Myocyte (in vitro differentiated cells): ENCODE data around the gene AP3B2. TPM values are rescaled to one million over a fixed set of nuclear protein-coding genes. Genes with fewer than 3 reads are reported as not detected.

ENCODE experiments used
- DNase-seq: peaks from one replicate; pipeline ENCODE4 v3.0.0-alpha.2; 2012; ENCODE audit warnings: low read depth
- total RNA-seq: library from RNA; depleted of rRNA; stranded (reverse); fragments of >200 nt; gene quantifications from 2 replicates; pipeline ENCODE4 v1.2.3, GENCODE V29; 2014

Gene AP3B2
- total RNA-seq, 1 donor from 2014 or later = not detected

DNA sequence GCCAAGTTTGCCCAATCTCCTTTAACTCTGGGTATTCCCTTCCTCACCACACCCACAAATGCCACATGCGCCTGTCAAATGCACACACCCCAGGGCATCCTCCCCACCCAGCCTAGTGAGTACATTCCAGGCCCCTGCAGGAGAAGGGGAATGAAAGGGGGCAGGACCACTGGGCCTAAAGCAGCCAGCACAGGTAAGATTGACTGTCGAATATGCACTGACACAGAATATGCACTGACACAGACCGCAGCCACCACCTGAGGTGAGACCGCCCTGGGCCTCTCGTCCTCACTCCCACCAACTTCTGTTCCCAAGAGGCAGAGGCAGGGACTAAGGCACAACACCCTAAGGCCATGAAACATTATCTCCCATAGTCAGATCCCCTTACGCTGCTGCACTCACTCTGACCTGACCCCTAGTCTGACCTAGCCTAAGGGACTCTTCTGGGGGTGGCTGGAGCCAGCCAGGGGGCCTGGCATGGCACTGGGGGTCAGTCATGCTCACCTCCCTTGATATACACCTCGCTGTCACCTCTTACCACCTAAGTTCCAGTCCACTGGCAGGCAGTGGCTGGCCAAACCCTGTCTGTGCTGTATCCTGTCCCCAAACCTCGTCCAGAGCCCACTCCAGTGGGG, 10.8 kb downstream of the AP3B2 start:
- DNase-seq = no peak

DNA sequence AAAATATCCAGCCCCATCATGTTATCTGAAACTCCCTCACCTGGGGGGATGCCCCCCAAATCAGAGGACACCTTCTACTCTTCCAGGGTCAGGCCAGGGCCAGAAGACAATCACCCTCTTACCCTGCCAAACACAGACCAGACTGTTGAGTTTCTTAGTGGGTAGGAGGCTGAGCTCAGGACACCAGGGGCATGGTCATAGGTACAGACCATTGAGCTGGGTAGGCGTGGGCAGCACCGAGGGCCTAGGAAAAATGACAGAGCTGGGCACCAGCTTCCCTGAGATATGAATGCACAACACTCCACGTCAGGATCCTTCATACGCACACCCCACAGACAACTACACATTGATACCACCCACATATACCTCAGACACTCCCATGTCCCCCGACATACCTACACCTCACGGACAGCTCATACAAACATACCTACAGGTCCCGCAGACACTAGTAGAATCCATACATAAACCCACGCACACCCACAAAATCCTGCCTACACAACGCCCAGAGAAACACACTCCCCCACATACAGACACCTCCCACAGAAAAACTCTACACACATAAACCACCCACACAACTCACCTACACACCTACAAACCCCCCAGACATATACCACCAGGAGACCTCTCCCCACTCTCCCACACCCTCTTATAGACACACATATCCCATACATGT, 11.8 kb downstream of the AP3B2 start:
- DNase-seq = no peak

DNA sequence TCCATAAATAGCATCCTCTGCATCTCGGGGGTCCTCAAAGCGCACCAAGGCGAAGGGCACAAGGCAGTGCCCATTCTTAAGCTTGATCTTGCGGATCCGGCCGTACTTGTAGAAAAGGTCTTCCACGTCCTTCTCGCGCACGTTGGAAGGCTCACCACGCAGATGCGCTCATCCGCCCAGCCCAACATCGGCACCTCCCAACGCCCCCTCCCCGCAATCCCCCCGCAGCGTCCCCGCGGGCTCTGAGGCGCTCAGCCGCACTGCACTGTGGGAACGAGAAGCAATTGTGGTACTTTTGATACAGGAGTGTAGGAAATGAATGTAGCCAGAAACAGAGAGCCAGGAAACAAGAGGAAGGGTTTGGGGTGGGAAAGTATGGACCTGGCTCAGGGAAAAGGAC, 17.5 kb downstream of the AP3B2 start:
- no peak for DNase-seq

DNA sequence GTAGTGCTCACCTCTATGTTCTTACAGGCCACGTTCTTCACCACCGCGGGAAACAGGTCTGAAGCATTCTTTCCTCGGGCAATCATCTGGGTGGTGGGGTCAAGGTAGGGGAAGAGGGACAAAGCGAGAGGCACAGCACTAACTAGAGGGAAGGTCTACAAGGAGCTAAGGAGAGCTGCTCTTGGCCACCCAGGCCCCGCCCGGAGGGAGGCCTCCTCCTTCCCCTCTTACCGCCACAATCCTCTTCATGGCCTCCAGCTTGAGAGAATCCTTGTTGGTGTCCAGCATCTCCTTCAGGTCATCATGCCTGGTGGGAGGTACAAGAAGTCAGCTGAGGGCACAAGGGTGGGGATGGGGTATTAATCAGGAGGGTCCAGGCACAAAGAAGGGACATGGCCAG, 20.5 kb downstream of the AP3B2 start:
- no peak for DNase-seq

DNA sequence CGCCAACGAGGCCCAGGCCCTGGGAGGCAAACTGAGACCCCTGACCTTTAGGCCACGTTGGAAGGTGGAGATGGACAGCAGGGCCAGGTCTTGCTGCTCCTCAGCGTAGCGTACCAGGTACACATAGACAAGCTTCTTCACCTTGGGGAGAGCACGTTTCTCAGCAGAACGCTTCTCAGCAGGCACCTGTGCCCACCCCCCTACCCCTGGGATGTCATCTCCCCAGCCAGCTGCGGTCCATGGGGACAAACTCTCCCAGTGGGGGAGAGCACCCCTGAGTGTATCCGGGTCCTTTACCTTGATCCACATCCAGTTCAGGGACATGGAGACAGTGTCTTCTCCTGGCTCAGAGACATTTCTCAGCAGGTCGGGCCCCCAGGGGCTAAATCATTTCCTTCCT, 21.0 kb downstream of the AP3B2 start:
- DNase-seq = no peak

DNA sequence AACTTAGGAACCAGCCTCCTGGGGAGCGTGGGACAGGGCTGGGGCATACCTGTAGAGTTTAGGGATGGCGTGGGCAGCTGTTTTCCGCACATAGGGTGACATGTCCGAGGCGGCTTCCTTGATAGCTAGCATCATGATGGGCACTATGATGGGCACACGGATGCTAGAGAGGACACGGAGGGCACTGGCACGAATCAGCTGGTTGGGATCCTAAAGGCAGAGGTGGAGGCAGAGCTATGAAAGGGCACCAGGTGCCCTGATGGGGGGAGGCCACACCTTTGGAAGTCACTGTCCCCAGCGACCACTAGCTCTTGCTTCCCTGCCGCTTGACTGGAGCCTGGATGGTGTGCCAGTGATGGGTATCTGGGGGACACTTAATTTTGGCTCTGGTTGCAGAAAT, 28.3 kb downstream of the AP3B2 start:
- no peak for DNase-seq

GRCh38 chr15:82680200-82681102, 29.2 kb downstream of the AP3B2 start:
- no peak for DNase-seq

DNA sequence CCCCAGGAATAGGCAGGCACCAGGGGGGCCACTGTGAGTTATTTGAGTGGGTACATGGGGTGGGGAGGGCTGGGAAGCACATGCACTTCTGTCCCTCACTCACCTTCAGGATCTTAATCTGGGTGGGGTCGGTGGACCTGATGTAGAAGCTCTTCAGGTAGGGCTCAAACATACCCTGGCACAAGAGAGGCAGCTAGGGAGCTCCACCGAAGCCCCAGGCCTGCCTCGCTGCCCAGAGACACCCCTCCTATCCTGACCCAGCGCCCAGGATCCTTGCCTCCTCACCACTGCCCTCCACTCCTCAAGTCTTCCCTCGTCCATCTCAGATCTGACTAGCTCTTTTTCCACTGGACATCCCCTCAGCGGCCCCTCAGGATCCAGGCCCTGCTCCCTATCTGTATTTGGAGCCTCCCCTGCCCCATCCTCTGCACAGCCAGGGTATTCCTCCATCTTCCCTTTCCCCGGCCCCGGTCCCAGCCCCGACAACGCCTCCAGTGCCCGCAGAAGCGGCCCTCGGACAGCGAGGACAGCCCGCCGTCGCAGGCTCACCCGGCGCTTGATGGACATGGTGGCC, 30.0 kb downstream of the AP3B2 start:
- DNase-seq = no peak

GRCh38 chr15:82677720-82678323, 31.9 kb downstream of the AP3B2 start:
- no peak for DNase-seq

DNA sequence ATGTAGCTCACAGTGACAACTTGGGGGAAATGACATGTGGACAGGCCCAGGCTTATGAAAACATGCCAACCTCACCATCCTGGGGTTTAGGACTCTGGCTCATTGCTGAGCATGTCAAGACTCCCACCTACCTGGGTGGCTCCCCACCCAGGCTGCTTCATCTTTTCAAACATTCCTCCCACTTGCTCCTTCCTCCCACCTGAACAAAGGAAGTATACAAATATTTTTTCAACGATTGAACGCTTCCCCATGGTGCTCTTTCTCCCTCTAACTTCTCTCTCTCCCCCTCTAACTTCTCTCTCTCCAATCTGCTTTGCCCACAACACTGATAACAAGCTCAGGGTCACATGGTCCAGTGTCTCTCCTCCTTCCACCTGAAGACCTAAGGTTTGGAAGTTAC, 34.8 kb downstream of the AP3B2 start:
- DNase-seq = no peak

DNA sequence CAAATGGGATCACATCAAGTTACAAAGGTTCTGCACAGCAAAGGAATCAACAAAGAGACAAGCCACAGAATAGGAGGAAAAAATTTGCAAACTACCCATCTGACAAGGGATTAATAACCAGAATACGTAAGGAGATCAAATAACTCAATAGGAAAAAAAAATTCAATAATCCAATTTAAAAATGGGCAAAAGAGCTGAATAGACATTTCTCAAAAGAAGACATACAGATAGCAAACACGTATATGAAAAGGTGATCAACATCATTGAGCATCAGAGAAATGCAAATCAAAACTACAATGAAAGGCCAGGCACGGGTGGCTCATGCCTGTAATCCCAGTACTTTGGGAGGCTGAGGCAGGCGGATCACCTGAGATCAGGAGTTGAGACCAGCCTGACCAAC, 39.0 kb downstream of the AP3B2 start:
- no peak for DNase-seq

- no peak for DNase-seq
Observed at GRCh38 chr15:82666606-82667005, 43.1 kb downstream of the AP3B2 start.

- DNase-seq = no peak
Observed at GRCh38 chr15:82664021-82664420, 45.7 kb downstream of the AP3B2 start.

GRCh38 chr15:82663186-82663600, 46.5 kb downstream of the AP3B2 start:
- peak; percentile 76 for DNase-seq

- no peak for DNase-seq
Observed at GRCh38 chr15:82662641-82663040, 47.0 kb downstream of the AP3B2 start.

DNA sequence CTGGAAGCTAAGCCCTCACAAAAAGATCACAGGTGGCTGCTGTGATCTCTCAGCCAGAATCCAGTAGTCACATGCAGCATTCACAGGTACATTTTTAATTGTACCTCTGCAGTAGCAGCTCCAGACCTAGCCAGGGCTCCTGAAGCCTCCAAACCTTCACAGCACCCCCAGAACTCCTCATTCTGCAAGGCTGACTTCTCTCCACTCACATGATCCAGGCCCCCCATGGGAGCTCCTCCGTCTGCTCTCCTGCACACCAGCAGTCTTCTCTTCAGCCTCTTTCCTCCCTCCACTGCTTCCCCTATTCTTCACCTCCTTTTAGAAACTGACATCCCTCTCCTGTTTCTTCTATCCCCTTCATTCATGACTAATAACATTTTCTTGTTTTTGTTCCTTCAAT, 49.3 kb downstream of the AP3B2 start:
- no peak for DNase-seq

DNA sequence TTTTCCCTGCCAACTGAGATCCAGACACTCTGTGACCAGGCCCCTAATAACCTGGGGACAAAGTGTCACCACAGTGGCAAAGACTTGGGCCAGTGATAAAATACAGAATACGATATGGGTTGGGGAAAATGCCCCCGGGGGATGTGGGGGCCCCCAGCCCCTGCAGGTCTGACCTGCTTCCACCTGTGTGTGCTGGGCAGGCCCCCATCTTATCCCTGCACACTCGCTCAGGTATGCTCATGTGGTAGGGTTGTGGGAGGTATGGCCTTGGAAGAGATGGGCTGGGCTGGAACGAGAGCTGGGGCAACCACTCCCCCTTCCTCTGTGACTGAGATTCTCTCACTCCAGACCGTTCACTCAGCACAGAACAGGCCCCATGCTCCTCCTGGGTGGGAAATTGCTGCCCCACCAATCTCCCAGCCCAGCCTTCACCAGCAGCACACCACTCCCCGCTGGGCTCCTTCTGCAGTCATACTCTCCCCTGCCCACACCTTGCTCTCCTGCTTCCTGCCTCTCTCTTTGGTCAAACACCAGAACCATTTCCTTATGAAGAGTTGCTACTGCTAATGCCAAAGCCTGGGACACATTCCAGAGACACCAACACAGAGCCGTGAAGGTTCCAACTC, 52.9 kb downstream of the AP3B2 start:
- no peak for DNase-seq

- no peak for DNase-seq
Observed at GRCh38 chr15:82655606-82656005, 54.1 kb downstream of the AP3B2 start.

DNA sequence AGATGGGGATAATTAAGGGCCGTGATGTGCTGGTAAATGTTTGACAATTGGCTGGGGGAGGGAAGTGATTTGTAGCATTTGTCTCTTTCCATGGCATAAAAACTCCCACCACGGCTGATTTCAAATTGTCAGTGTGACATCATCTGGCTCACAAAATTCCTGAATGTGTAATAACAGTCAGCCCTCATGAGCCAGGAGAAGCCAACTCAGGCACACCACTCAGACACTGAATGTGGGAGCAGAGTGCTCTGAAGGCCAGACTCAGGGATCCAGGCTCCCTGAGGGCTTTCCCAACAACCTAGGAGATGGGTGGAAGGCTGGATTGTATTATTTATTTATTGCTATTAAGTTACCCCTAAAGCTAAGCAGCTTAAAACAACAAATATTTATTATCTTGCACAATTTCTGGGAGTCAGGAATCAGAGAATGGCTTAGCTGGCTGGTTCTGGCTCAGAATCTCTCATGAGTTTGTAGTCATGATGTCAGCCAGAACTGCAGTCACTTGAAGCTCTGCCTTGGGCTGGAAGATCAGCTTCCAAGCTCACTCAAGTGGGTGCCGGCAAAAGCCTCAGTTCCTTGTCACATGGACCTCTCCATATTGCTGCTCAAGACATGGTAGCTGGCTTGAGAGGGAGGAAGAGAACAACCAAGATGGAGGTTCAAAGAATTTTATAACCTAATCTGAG, 56.0 kb downstream of the AP3B2 start:
- DNase-seq = no peak

DNA sequence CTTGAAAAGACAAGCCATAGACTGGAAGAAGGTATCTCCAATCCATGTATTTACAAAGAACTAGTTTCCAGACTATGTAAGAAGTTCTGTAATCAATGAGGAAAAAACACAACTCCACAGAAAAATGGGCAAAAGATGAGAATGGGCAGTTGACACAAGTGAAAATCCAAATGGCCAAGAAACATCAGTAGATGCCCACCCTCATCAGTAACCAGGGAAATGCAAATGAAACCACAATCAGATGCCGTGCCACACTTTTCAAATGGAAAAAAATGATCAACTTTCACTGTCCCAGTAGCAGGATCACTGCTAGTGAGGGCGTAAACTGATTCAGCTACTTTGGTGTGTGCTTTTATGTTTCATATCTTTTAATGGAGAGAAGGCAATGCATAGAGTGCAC, 58.0 kb downstream of the AP3B2 start:
- DNase-seq = no peak
